Ramos (cell line): ENCODE results near the gene MYO18B.

Experiments
- in situ Hi-C: fragments of 300-500 bp; cut with MboI; formaldehyde crosslinking; loops from one replicate; pipeline ENCODE4 v1.14.3; 2022; ENCODE audit warnings: low sequenced_read_pairs; ENCODE audit not compliant: unreplicated experiment

MYO18B gene

GRCh38 chr22:25815561-25815960 is 73.6 kb downstream of the MYO18B start:
- in situ Hi-C loops, result no loop called here

GRCh38 chr22:25816522-25817059 is 74.6 kb downstream of the MYO18B start:
- in situ Hi-C loops, result no loop called here

- in situ Hi-C loops, result no loop called here
Observed at GRCh38 chr22:25817092-25817943, 75.3 kb downstream of the MYO18B start.

- in situ Hi-C loops, result no loop called here
Observed at GRCh38 chr22:25818541-25818940, 76.6 kb downstream of the MYO18B start.

GRCh38 chr22:25822344-25822743 is 80.4 kb downstream of the MYO18B start:
- in situ Hi-C loops, result no loop called here

GRCh38 chr22:25823276-25823675 is 81.3 kb downstream of the MYO18B start:
- in situ Hi-C loops, result no loop called here

- in situ Hi-C loops, result no loop called here
Observed at GRCh38 chr22:25824828-25825423, 82.9 kb downstream of the MYO18B start.

GRCh38 chr22:25827415-25827814 is 85.4 kb downstream of the MYO18B start:
- in situ Hi-C loops, result no loop called here

GRCh38 chr22:25828422-25828821 is 86.4 kb downstream of the MYO18B start:
- in situ Hi-C loops, result no loop called here

GRCh38 chr22:25829237-25829636 is 87.2 kb downstream of the MYO18B start:
- in situ Hi-C loops, result no loop called here

GRCh38 chr22:25829808-25830777 is 88.1 kb downstream of the MYO18B start:
- in situ Hi-C loops, result no loop called here

GRCh38 chr22:25833091-25833490 is 91.1 kb downstream of the MYO18B start:
- in situ Hi-C loops, result no loop called here

GRCh38 chr22:25833676-25834075 is 91.7 kb downstream of the MYO18B start:
- in situ Hi-C loops, result no loop called here

- in situ Hi-C loops, result no loop called here
Observed at GRCh38 chr22:25834490-25834889, 92.5 kb downstream of the MYO18B start.

GRCh38 chr22:25835348-25835747 is 93.4 kb downstream of the MYO18B start:
- in situ Hi-C loops, result no loop called here

GRCh38 chr22:25837288-25837900 is 95.4 kb downstream of the MYO18B start:
- in situ Hi-C loops, result no loop called here

GRCh38 chr22:25838960-25839741 is 97.2 kb downstream of the MYO18B start:
- in situ Hi-C loops, result no loop called here

- in situ Hi-C loops, result no loop called here
Observed at GRCh38 chr22:25839755-25840154, 97.8 kb downstream of the MYO18B start.

GRCh38 chr22:25840167-25840566 is 98.2 kb downstream of the MYO18B start:
- in situ Hi-C loops, result no loop called here
